ENCODE data around the gene CCDC38.

DNA sequence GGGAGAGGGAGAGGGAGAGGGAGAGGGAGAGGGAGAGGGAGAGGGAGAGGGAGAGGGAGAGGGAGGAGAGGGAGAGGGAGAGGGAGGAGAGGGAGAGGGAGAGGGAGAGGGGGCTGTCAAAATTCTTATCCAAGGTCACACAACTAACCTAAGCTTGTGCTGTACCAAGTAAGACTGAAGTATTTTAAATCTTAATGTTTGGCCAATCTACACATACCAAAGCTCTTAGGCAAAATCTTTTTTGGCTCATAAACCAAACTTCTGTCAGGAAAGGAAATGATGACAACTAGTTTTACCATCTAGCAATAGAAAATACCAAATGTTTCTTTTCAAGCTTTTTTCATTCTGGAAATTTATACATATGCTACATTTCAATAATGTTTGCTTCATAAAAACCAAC lies 33.8 kb downstream of the CCDC38 start:
- TF ChIP-seq, protein P1, sequence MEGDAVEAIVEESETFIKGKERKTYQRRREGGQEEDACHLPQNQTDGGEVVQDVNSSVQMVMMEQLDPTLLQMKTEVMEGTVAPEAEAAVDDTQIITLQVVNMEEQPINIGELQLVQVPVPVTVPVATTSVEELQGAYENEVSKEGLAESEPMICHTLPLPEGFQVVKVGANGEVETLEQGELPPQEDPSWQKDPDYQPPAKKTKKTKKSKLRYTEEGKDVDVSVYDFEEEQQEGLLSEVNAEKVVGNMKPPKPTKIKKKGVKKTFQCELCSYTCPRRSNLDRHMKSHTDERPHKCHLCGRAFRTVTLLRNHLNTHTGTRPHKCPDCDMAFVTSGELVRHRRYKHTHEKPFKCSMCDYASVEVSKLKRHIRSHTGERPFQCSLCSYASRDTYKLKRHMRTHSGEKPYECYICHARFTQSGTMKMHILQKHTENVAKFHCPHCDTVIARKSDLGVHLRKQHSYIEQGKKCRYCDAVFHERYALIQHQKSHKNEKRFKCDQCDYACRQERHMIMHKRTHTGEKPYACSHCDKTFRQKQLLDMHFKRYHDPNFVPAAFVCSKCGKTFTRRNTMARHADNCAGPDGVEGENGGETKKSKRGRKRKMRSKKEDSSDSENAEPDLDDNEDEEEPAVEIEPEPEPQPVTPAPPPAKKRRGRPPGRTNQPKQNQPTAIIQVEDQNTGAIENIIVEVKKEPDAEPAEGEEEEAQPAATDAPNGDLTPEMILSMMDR (IDR thresholded peaks at IDR 0.05; ENCODE audit: poor library complexity, severe bottlenecking): no peak
- TF ChIP-seq POLR2AphosphoS5 (IDR thresholded peaks at IDR 0.05) (no peak), EZH2 (IDR thresholded peaks at IDR 0.05; ENCODE audit: borderline replicate concordance, insufficient read depth, low read length, poor library complexity, severe bottlenecking) (no peak), SMC3 (conservative IDR thresholded peaks at IDR 0.05; ENCODE audit: poor library complexity) (no peak), EP300 (conservative IDR thresholded peaks at IDR 0.05; ENCODE audit: poor library complexity, severe bottlenecking) (no peak), MXI1 (conservative IDR thresholded peaks at IDR 0.05; ENCODE audit: poor library complexity, severe bottlenecking) (no peak), TAF1 (IDR thresholded peaks at IDR 0.05; ENCODE audit: low read depth) (no peak), RAD21 (conservative IDR thresholded peaks at IDR 0.05) (no peak)
- TF ChIP-seq, protein P2, sequence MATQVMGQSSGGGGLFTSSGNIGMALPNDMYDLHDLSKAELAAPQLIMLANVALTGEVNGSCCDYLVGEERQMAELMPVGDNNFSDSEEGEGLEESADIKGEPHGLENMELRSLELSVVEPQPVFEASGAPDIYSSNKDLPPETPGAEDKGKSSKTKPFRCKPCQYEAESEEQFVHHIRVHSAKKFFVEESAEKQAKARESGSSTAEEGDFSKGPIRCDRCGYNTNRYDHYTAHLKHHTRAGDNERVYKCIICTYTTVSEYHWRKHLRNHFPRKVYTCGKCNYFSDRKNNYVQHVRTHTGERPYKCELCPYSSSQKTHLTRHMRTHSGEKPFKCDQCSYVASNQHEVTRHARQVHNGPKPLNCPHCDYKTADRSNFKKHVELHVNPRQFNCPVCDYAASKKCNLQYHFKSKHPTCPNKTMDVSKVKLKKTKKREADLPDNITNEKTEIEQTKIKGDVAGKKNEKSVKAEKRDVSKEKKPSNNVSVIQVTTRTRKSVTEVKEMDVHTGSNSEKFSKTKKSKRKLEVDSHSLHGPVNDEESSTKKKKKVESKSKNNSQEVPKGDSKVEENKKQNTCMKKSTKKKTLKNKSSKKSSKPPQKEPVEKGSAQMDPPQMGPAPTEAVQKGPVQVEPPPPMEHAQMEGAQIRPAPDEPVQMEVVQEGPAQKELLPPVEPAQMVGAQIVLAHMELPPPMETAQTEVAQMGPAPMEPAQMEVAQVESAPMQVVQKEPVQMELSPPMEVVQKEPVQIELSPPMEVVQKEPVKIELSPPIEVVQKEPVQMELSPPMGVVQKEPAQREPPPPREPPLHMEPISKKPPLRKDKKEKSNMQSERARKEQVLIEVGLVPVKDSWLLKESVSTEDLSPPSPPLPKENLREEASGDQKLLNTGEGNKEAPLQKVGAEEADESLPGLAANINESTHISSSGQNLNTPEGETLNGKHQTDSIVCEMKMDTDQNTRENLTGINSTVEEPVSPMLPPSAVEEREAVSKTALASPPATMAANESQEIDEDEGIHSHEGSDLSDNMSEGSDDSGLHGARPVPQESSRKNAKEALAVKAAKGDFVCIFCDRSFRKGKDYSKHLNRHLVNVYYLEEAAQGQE (IDR thresholded peaks at IDR 0.05; ENCODE audit: borderline replicate concordance): no peak

Data from neural cell (in vitro differentiated cells).